ENCODE data around the gene EFNA5. TPM values are rescaled to one million over a fixed set of nuclear protein-coding genes. Genes with fewer than 3 reads are reported as not detected.

Gene EFNA5
- total RNA-seq, 2 experiments from 2014 or later, result not detected

- no peaks in the 10 kb centered on the region for H3K4me1 Mint-ChIP-seq (ENCODE audit: low read depth)
- ChIA-PET CTCF (no interaction called here), POLR2A (no interaction called here)
- no peaks in the 10 kb centered on the region for H3K9me3 Mint-ChIP-seq
- no peak overlapping the region for H3K27ac Mint-ChIP-seq
- DNase-seq, result no peak
- Histone ChIP-seq H3K27ac (ENCODE audit: low read depth in 1 of 2, low read length in 2 of 2) (no peak overlapping the region), H3K36me3 (ENCODE audit: insufficient read depth, low read length) (no peaks in the 10 kb centered on the region), H3K4me1 (ENCODE audit: insufficient read depth, low read length) (no peaks in the 10 kb centered on the region), H3K4me3 (ENCODE audit: low read length) (no peak overlapping the region), H3K9me3 (ENCODE audit: control insufficient read depth in 1 of 2, insufficient read depth in 1 of 2, low read length in 2 of 2) (no peaks in the 10 kb centered on the region), H3K27me3 (ENCODE audit: control insufficient read depth in 1 of 2, insufficient read depth in 2 of 2, low read length in 2 of 2) (peaks cover 0 to 4% of the 10 kb centered on the region in 2 experiments)
- TF ChIP-seq CTCF (IDR thresholded peaks at IDR 0.05), result no peak
- no peaks in the 10 kb centered on the region for H3K36me3 Mint-ChIP-seq (ENCODE audit: low read depth)
- peaks cover 4% of the 10 kb centered on the region for H3K27me3 Mint-ChIP-seq
- intact Hi-C loops (cut with DNase I, micrococcal nuclease), result no loop called here
- H3K4me3 Mint-ChIP-seq, result no peak overlapping the region
- ATAC-seq (ENCODE audit: poor library complexity), result no peak
Measured at GRCh38 chr5:107414802-107415201, 255.9 kb downstream of the EFNA5 start.

GRCh38 chr5:107413754-107414153, 257.0 kb downstream of the EFNA5 start:
- Histone ChIP-seq H3K4me1 (ENCODE audit: insufficient read depth, low read length) (no peaks in the 10 kb centered on the region), H3K36me3 (ENCODE audit: insufficient read depth, low read length) (no peaks in the 10 kb centered on the region), H3K27ac (ENCODE audit: low read depth in 1 of 2, low read length in 2 of 2) (no peak overlapping the region), H3K4me3 (ENCODE audit: low read length) (no peak overlapping the region), H3K9me3 (ENCODE audit: control insufficient read depth in 1 of 2, insufficient read depth in 1 of 2, low read length in 2 of 2) (no peaks in the 10 kb centered on the region), H3K27me3 (ENCODE audit: control insufficient read depth in 1 of 2, insufficient read depth in 2 of 2, low read length in 2 of 2) (peaks cover 0 to 4% of the 10 kb centered on the region in 2 experiments)
- no peaks in the 10 kb centered on the region for H3K36me3 Mint-ChIP-seq (ENCODE audit: low read depth)
- H3K9me3 Mint-ChIP-seq, result no peaks in the 10 kb centered on the region
- POLR2A ChIA-PET, result no interaction called here
- ATAC-seq (ENCODE audit: poor library complexity), result no peak
- H3K4me1 Mint-ChIP-seq (ENCODE audit: low read depth), result no peaks in the 10 kb centered on the region
- H3K27ac Mint-ChIP-seq, result no peak overlapping the region
- no peak for DNase-seq
- H3K27me3 Mint-ChIP-seq, result peaks cover 3% of the 10 kb centered on the region
- TF ChIP-seq CTCF (IDR thresholded peaks at IDR 0.05), result no peak
- intact Hi-C loops (cut with DNase I, micrococcal nuclease), result no loop called here
- CTCF ChIA-PET, result no interaction called here
- no peak overlapping the region for H3K4me3 Mint-ChIP-seq

GRCh38 chr5:107408564-107408963, 262.2 kb downstream of the EFNA5 start:
- Histone ChIP-seq H3K27ac (ENCODE audit: low read depth in 1 of 2, low read length in 2 of 2) (no peak overlapping the region), H3K36me3 (ENCODE audit: insufficient read depth, low read length) (no peaks in the 10 kb centered on the region), H3K9me3 (ENCODE audit: control insufficient read depth in 1 of 2, insufficient read depth in 1 of 2, low read length in 2 of 2) (no peaks in the 10 kb centered on the region), H3K27me3 (ENCODE audit: control insufficient read depth in 1 of 2, insufficient read depth in 2 of 2, low read length in 2 of 2) (peaks cover 0 to 4% of the 10 kb centered on the region in 2 experiments), H3K4me3 (ENCODE audit: low read length) (no peak overlapping the region), H3K4me1 (ENCODE audit: insufficient read depth, low read length) (no peaks in the 10 kb centered on the region)
- ATAC-seq (ENCODE audit: poor library complexity), result no peak
- Mint-ChIP-seq H3K9me3 (no peaks in the 10 kb centered on the region), H3K27ac (no peak overlapping the region), H3K36me3 (ENCODE audit: low read depth) (no peaks in the 10 kb centered on the region), H3K27me3 (no peaks in the 10 kb centered on the region), H3K4me3 (no peak overlapping the region), H3K4me1 (ENCODE audit: low read depth) (no peaks in the 10 kb centered on the region)
- no peak for TF ChIP-seq CTCF (IDR thresholded peaks at IDR 0.05)
- CTCF ChIA-PET, result no interaction called here
- intact Hi-C loops (cut with DNase I, micrococcal nuclease), result loop anchor here in 1 of 2 experiments (5.0 kb wide), 1 partner anchor 1231 kb away; no protein-coding TSS in a partner anchor
- DNase-seq, result no peak
- POLR2A ChIA-PET, result no interaction called here

All from CD4-positive, alpha-beta T cell (primary cell).